ENCODE measurements around the gene KLC4. TPM values are rescaled to one million over a fixed set of nuclear protein-coding genes. Genes with fewer than 3 reads are reported as not detected.
"Not testable (repeated sequence)": the region's sequence is repeated elsewhere in the genome, so short reads cannot be mapped to it uniquely, and the experiment has no call there.

Gene KLC4
- total RNA-seq, 1 experiment from 2014 or later, result 13.2 TPM

- Histone ChIP-seq H3K4me1 (peaks cover 5% of the 10 kb centered on the region; the same call in 1 of the 2 replicates), H3K36me3 (no peaks in the 10 kb centered on the region), H3K27ac (no peak overlapping the region), H3K27me3 (no peaks in the 10 kb centered on the region), H3K9me3 (replicated peaks) (no peaks in the 10 kb centered on the region), H3K4me3 (no peak overlapping the region; the same call in 1 of the 2 replicates)
- DNase-seq, result peak in 1 of 2 experiments; percentile 18
Observed at GRCh38 chr6:43074847-43075669, 15.6 kb downstream of the KLC4 start.

GRCh38 chr6:43075670-43076463, 16.4 kb downstream of the KLC4 start, which contains the start of gene PTK7:
Gene PTK7, plus strand, starts transcription at chr6:43076314. Its CDS starts 175 bp downstream, at chr6:43076489.
- H3K36me3 ChIP-seq, result no peaks in the 10 kb centered on the region
- H3K27me3 ChIP-seq, result no peaks in the 10 kb centered on the region
- peak within 1 kb of the TSS; percentile 55 for H3K27ac ChIP-seq
- DNase-seq, result peak; percentile 80
- H3K9me3 ChIP-seq (replicated peaks), result no peaks in the 10 kb centered on the region
- peaks cover 5% of the 10 kb centered on the region; the same call in 1 of the 2 replicates for H3K4me1 ChIP-seq
- H3K4me3 ChIP-seq, result peak within 1 kb of the TSS; percentile 90

DNA sequence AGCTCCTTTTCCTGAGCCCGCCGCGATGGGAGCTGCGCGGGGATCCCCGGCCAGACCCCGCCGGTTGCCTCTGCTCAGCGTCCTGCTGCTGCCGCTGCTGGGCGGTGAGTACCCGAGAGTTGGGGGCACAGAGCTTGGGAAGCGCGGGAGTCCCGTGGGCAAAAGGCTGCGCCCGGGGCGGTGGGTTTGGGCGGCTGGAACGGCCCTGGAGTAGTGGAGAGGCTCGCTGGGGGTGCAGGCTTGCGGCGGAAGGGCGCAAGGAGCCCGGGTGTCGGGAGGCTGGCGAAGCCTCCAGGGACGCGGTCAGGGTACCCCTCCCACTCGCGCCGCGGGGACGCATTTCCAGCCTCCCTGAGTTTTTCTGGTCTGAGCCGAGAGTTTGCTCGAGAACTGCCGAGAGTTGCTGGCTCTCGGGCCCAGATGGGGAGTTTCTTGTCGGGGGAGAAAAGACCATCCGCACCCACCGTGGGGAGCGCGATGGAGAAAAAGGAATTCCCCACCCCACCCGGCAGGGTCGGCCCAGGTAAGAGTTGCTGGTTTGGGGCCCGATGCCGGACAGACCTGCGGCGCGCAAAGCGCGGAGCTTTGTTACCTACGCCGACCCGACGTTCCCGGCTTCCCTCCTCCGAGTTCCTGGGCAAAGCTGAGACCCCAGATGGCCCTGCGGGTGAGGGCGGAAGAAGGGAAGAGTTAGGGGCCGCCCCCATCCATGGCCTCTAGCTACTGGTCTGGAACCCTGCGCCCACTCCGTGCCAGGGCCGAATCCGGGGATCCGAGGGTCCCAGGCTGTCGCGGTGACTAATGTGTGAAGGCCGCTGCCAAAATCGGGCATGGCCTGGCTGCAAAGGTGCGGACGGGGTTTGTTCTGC, 17.3 kb downstream of the KLC4 start:
- Histone ChIP-seq H3K36me3 (no peaks in the 10 kb centered on the region), H3K4me1 (peaks cover 5% of the 10 kb centered on the region; the same call in 1 of the 2 replicates), H3K4me3 (peak overlapping the region; percentile 90), H3K27ac (peak overlapping the region; percentile 55), H3K27me3 (no peaks in the 10 kb centered on the region), H3K9me3 (replicated peaks) (no peaks in the 10 kb centered on the region)
- peak; percentile 63 to 67 for DNase-seq

DNA sequence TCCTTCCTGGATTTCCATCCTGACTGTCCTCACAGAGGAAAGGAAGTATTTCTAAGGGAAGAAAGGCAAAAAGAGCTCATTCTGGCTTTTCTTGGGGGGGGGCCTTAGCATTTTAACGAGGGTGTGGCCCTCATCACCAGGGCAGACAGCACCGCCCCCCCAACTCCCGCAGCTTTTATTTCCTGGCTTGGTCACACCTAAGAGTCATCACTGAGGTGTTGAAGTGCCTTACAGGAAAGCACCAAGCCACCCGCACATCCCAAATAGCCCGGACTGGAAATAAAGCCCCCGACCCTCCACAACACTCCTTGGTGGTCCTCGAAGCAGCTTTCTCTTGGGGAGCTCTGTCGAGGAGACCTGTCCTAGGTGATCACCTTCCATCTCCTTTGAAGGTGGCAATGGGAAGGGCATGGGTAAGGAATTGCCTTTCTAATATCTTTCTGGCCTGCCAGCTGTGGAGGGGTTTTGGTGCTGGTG, 17.9 kb downstream of the KLC4 start:
- H3K4me3 ChIP-seq, result peak overlapping the region; percentile 90
- H3K27ac ChIP-seq, result no peak overlapping the region
- no peak for DNase-seq
- H3K36me3 ChIP-seq, result no peaks in the 10 kb centered on the region
- peaks cover 5% of the 10 kb centered on the region; the same call in 1 of the 2 replicates for H3K4me1 ChIP-seq
- no peaks in the 10 kb centered on the region for H3K27me3 ChIP-seq
- no peaks in the 10 kb centered on the region for H3K9me3 ChIP-seq (replicated peaks)

GRCh38 chr6:43077981-43078511, 18.6 kb downstream of the KLC4 start:
- Histone ChIP-seq H3K9me3 (replicated peaks) (no peaks in the 10 kb centered on the region), H3K4me3 (no peak overlapping the region), H3K4me1 (peaks cover 5% of the 10 kb centered on the region; the same call in 1 of the 2 replicates), H3K27me3 (no peaks in the 10 kb centered on the region), H3K27ac (no peak overlapping the region), H3K36me3 (no peaks in the 10 kb centered on the region)
- DNase-seq, result no peak

- Histone ChIP-seq H3K36me3 (no peaks in the 10 kb centered on the region), H3K27me3 (no peaks in the 10 kb centered on the region), H3K27ac (no peak overlapping the region), H3K9me3 (replicated peaks) (no peaks in the 10 kb centered on the region), H3K4me3 (no peak overlapping the region), H3K4me1 (peaks cover 5% of the 10 kb centered on the region; the same call in 1 of the 2 replicates)
- no peak for DNase-seq
Observed at GRCh38 chr6:43078691-43079090, 19.3 kb downstream of the KLC4 start.

DNA sequence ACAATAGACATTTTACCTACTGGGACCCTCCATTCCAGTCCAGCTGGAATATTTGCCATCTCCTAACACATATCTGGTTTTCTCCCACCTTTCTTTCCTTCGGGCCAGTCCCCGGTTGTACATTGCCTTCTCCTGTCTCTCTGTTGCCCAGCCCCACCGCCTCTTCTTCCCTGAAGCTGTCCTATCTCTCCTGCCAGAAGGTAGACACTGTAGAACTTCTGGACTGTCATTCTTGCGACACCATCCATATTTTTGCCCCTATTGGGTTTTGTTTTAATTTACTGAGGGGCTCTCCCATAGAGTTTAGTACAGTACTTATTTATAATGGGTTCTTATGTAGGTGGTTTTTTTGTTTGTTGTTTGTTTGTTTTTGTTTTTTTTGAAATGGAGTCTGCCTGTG, 21.6 kb downstream of the KLC4 start:
- H3K4me3 ChIP-seq, result no peak overlapping the region
- no peak for DNase-seq
- H3K4me1 ChIP-seq, result no peaks in the 10 kb centered on the region
- no peak overlapping the region for H3K27ac ChIP-seq
- no peaks in the 10 kb centered on the region for H3K36me3 ChIP-seq
- H3K9me3 ChIP-seq (replicated peaks), result no peaks in the 10 kb centered on the region
- no peaks in the 10 kb centered on the region for H3K27me3 ChIP-seq

GRCh38 chr6:43081922-43082321, 22.5 kb downstream of the KLC4 start:
- H3K9me3 ChIP-seq (replicated peaks); DNase-seq; H3K4me3 ChIP-seq; H3K27ac ChIP-seq; H3K4me1 ChIP-seq; H3K36me3 ChIP-seq; H3K27me3 ChIP-seq: not testable (repeated sequence)

GRCh38 chr6:43082806-43083655, 23.6 kb downstream of the KLC4 start:
- no peak for DNase-seq
- Histone ChIP-seq H3K9me3 (replicated peaks) (no peaks in the 10 kb centered on the region), H3K36me3 (no peaks in the 10 kb centered on the region), H3K27ac (no peak overlapping the region), H3K4me3 (no peak overlapping the region), H3K27me3 (no peaks in the 10 kb centered on the region), H3K4me1 (no peaks in the 10 kb centered on the region)

GRCh38 chr6:43086022-43086658, 26.7 kb downstream of the KLC4 start:
- no peak overlapping the region for H3K27ac ChIP-seq
- H3K36me3 ChIP-seq, result no peaks in the 10 kb centered on the region
- H3K9me3 ChIP-seq (replicated peaks), result no peaks in the 10 kb centered on the region
- no peak for DNase-seq
- H3K4me3 ChIP-seq, result no peak overlapping the region
- peaks cover 19% of the 10 kb centered on the region for H3K4me1 ChIP-seq
- H3K27me3 ChIP-seq, result no peaks in the 10 kb centered on the region

DNA sequence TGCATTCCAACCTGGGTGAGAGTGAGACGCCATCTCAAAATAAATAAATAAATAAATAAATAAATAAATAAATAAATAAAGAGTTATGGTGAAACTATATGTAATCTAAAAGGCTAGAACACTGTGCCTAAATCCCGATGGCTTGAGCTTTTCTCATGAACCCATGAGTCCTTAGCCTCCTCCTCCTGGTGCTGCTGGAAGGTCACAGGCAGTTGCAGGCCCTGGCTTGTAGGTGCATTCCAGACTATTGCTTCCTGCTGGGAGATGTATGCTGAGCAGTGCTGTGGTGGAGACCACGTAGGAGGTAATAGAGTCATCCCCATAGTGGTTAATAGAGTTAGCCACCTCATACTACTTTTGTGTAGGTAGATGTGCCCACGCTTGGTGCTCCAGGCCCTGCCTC, 29.2 kb downstream of the KLC4 start:
- no peaks in the 10 kb centered on the region for H3K9me3 ChIP-seq (replicated peaks)
- H3K27ac ChIP-seq, result no peak overlapping the region
- H3K4me1 ChIP-seq, result peaks cover 25% of the 10 kb centered on the region
- no peaks in the 10 kb centered on the region for H3K36me3 ChIP-seq
- H3K27me3 ChIP-seq, result no peaks in the 10 kb centered on the region
- no peak overlapping the region for H3K4me3 ChIP-seq
- no peak for DNase-seq

GRCh38 chr6:43089467-43089866, 30.0 kb downstream of the KLC4 start:
- no peak overlapping the region for H3K27ac ChIP-seq
- no peaks in the 10 kb centered on the region for H3K36me3 ChIP-seq
- no peaks in the 10 kb centered on the region for H3K27me3 ChIP-seq
- DNase-seq, result peak in 1 of 2 experiments; percentile 5
- no peak overlapping the region for H3K4me3 ChIP-seq
- no peaks in the 10 kb centered on the region for H3K9me3 ChIP-seq (replicated peaks)
- H3K4me1 ChIP-seq, result peaks cover 25% of the 10 kb centered on the region

Measured in SJCRH30 (cell line).